Astrocyte (in vitro differentiated cells and primary cell): ENCODE data around the gene ADGRA1. TPM values are rescaled to one million over a fixed set of nuclear protein-coding genes. Genes with fewer than 3 reads are reported as not detected.

Experiments
- DNase-seq: peaks from one replicate; pipeline ENCODE4 v3.0.0-alpha.2; 2010; ENCODE audit warnings: low read depth
- FAIRE-seq: peaks from 2 replicates; lab custom pipeline; 2011; peaks lifted over from hg19 to GRCh38; lab: Jason Lieb, UNC
- H2AFZ ChIP-seq: 2 replicates; pipeline ENCODE4 v1.6.0; 2012; ENCODE audit warnings: low read depth, low read length, inconsistent platforms
- H3K27ac ChIP-seq: 2 replicates; pipeline ENCODE4 v1.5.1; 2011; ENCODE audit warnings: low read depth, low read length, inconsistent platforms
- H3K27me3 ChIP-seq: 2 replicates; pipeline ENCODE4 v1.6.0; 2011; ENCODE audit warnings: low read length, inconsistent platforms; ENCODE audit not compliant: insufficient read depth
- H3K36me3 ChIP-seq: 2 replicates; pipeline ENCODE4 v1.5.1; 2011; ENCODE audit warnings: low read length, inconsistent platforms; ENCODE audit not compliant: insufficient read depth
- H3K4me1 ChIP-seq: 2 replicates; pipeline ENCODE4 v1.5.1; 2011; ENCODE audit warnings: low read length, inconsistent platforms; ENCODE audit not compliant: insufficient read depth
- H3K4me2 ChIP-seq: 2 replicates; pipeline ENCODE4 v1.6.0; 2012; ENCODE audit warnings: low read length, inconsistent platforms
- H3K4me3 ChIP-seq: 2 replicates; pipeline ENCODE4 v1.5.1; 2011; ENCODE audit warnings: low read depth, mild to moderate bottlenecking, low read length, inconsistent platforms; ENCODE audit not compliant: insufficient read depth
- H3K79me2 ChIP-seq: 2 replicates; pipeline ENCODE4 v1.6.0; 2012; ENCODE audit warnings: mild to moderate bottlenecking, low read length, inconsistent platforms; ENCODE audit not compliant: insufficient read depth
- H3K9ac ChIP-seq: 2 replicates; pipeline ENCODE4 v1.6.0; 2012; ENCODE audit warnings: mild to moderate bottlenecking, low read length, inconsistent platforms
- H3K9me3 ChIP-seq: 2 replicates; pipeline ENCODE4 v1.5.1; 2012; ENCODE audit warnings: low read depth, mild to moderate bottlenecking, low read length, inconsistent platforms; ENCODE audit not compliant: insufficient read depth
- H4K20me1 ChIP-seq: 2 replicates; pipeline ENCODE4 v1.6.0; 2012; ENCODE audit warnings: low read length, inconsistent platforms; ENCODE audit not compliant: insufficient read depth
- H3K27ac Mint-ChIP-seq: one replicate; pipeline ENCODE4 v1.8.0; 2021; ENCODE audit warnings: mild to moderate bottlenecking, mixed read lengths; ENCODE audit not compliant: unreplicated experiment
- H3K27me3 Mint-ChIP-seq: one replicate; pipeline ENCODE4 v1.8.0; 2021; ENCODE audit warnings: low read depth, mixed read lengths; ENCODE audit not compliant: unreplicated experiment
- H3K36me3 Mint-ChIP-seq: one replicate; pipeline ENCODE4 v1.8.0; 2021; ENCODE audit warnings: low read depth, mixed read lengths; ENCODE audit not compliant: unreplicated experiment
- H3K4me1 Mint-ChIP-seq: one replicate; pipeline ENCODE4 v1.8.0; 2021; ENCODE audit warnings: low read depth, mixed read lengths; ENCODE audit not compliant: unreplicated experiment
- H3K4me3 Mint-ChIP-seq: one replicate; pipeline ENCODE4 v1.8.0; 2021; ENCODE audit warnings: mild to moderate bottlenecking, moderate library complexity, mixed read lengths; ENCODE audit not compliant: unreplicated experiment
- H3K9me3 Mint-ChIP-seq: one replicate; pipeline ENCODE4 v1.8.0; 2021; ENCODE audit warnings: mild to moderate bottlenecking, mixed read lengths; ENCODE audit not compliant: unreplicated experiment
- CTCF ChIP-seq: IDR thresholded peaks from 2 replicates; pipeline ENCODE4 v1.5.1; 2011; ENCODE audit warnings: low read depth, mild to moderate bottlenecking, inconsistent platforms, low read length, moderate library complexity; ENCODE audit not compliant: insufficient read depth
- EZH2 ChIP-seq: IDR thresholded peaks from 2 replicates; pipeline ENCODE4 v1.6.1; 2012; ENCODE audit warnings: mild to moderate bottlenecking, low read length, inconsistent platforms; ENCODE audit not compliant: insufficient read depth
- total RNA-seq: library from RNA; stranded (reverse); gene quantifications from 2 replicates; pipeline ENCODE4 v1.2.1, GENCODE V29; 2021

The ADGRA1 gene
- total RNA-seq, 1 donor from 2014 or later, result not detected

- Histone ChIP-seq H3K4me3 (no peak overlapping the region), H3K36me3 (no peaks in the 10 kb centered on the region), H3K9ac (no peak overlapping the region), H3K4me1 (no peaks in the 10 kb centered on the region), H3K79me2 (no peaks in the 10 kb centered on the region), H3K27ac (no peak overlapping the region), H3K9me3 (peaks cover 10% of the 10 kb centered on the region), H3K27me3 (no peaks in the 10 kb centered on the region), H2AFZ (no peak overlapping the region), H4K20me1 (no peaks in the 10 kb centered on the region), H3K4me2 (no peak overlapping the region)
- Mint-ChIP-seq H3K27me3 (peaks cover 31% of the 10 kb centered on the region), H3K36me3 (no peaks in the 10 kb centered on the region), H3K27ac (no peak overlapping the region), H3K4me3 (no peak overlapping the region), H3K9me3 (peaks cover 12% of the 10 kb centered on the region), H3K4me1 (no peaks in the 10 kb centered on the region)
- no peak for FAIRE-seq
- TF ChIP-seq CTCF (no peak), EZH2 (no peak)
- no peak for DNase-seq
Observed at GRCh38 chr10:133114726-133115452, 27.2 kb downstream of the ADGRA1 start.

GRCh38 chr10:133115453-133115842 lies 27.7 kb downstream of the ADGRA1 start:
- no peaks in the 10 kb centered on the region for H4K20me1 ChIP-seq
- peaks cover 14% of the 10 kb centered on the region for H3K9me3 Mint-ChIP-seq
- no peaks in the 10 kb centered on the region for H3K4me1 ChIP-seq
- no peak overlapping the region for H3K27ac ChIP-seq
- H3K27me3 Mint-ChIP-seq, result peaks cover 27% of the 10 kb centered on the region
- no peak overlapping the region for H3K4me3 ChIP-seq
- no peak overlapping the region for H3K4me2 ChIP-seq
- H3K9me3 ChIP-seq, result peaks cover 10% of the 10 kb centered on the region
- H3K4me3 Mint-ChIP-seq, result no peak overlapping the region
- no peak overlapping the region for H3K9ac ChIP-seq
- TF ChIP-seq CTCF (no peak), EZH2 (no peak)
- H3K36me3 Mint-ChIP-seq, result no peaks in the 10 kb centered on the region
- no peak overlapping the region for H2AFZ ChIP-seq
- FAIRE-seq, result no peak
- no peaks in the 10 kb centered on the region for H3K27me3 ChIP-seq
- H3K79me2 ChIP-seq, result no peaks in the 10 kb centered on the region
- H3K27ac Mint-ChIP-seq, result no peak overlapping the region
- H3K36me3 ChIP-seq, result no peaks in the 10 kb centered on the region
- no peaks in the 10 kb centered on the region for H3K4me1 Mint-ChIP-seq
- no peak for DNase-seq

- H3K27me3 Mint-ChIP-seq, result peaks cover 24% of the 10 kb centered on the region
- no peaks in the 10 kb centered on the region for H3K27me3 ChIP-seq
- no peak overlapping the region for H2AFZ ChIP-seq
- no peaks in the 10 kb centered on the region for H3K4me1 ChIP-seq
- H3K79me2 ChIP-seq, result no peaks in the 10 kb centered on the region
- H3K36me3 Mint-ChIP-seq, result no peaks in the 10 kb centered on the region
- H3K9me3 ChIP-seq, result peaks cover 10% of the 10 kb centered on the region
- H3K9ac ChIP-seq, result no peak overlapping the region
- H3K4me3 ChIP-seq, result no peak overlapping the region
- H3K27ac ChIP-seq, result no peak overlapping the region
- no peak overlapping the region for H3K4me2 ChIP-seq
- DNase-seq (no peak), FAIRE-seq (no peak)
- no peaks in the 10 kb centered on the region for H3K36me3 ChIP-seq
- H3K9me3 Mint-ChIP-seq, result peaks cover 16% of the 10 kb centered on the region
- no peaks in the 10 kb centered on the region for H4K20me1 ChIP-seq
- TF ChIP-seq CTCF (no peak), EZH2 (no peak)
- H3K4me1 Mint-ChIP-seq, result no peaks in the 10 kb centered on the region
- H3K4me3 Mint-ChIP-seq, result no peak overlapping the region
- H3K27ac Mint-ChIP-seq, result no peak overlapping the region
Observed at GRCh38 chr10:133115976-133116375, 28.3 kb downstream of the ADGRA1 start.
